Measurements from ENCODE around the gene CTCF. TPM values are rescaled to one million over a fixed set of nuclear protein-coding genes. Genes with fewer than 3 reads are reported as not detected.
A peak's percentile ranks its signal among the peaks of the same experiment; 100 is the strongest.

CTCF gene
- total and polyA plus RNA-seq, 2 experiments from 2014 or later: 64.5 to 72.3 TPM

- Histone ChIP-seq H3K79me2 (replicated peaks; ENCODE audit: insufficient read depth) (no peaks in the 10 kb centered on the region), H3K4me2 (peak within 1 kb of the TSS; percentile 94), H3K27me3 (ENCODE audit: insufficient read depth) (peaks cover 99% of the 10 kb centered on the region), H3K27ac (ENCODE audit: low read depth) (no peak within 1 kb of the TSS), H3F3A (replicated peaks; ENCODE audit: low read depth) (0 out of 2 replicates have a peak, but pooled peaks cover 10% of the 10 kb centered on the region), H3K4me1 (ENCODE audit: insufficient read depth) (peaks cover 10% of the 10 kb centered on the region; the same call in 1 of the 2 replicates), H3K36me3 (ENCODE audit: insufficient read depth) (no peaks in the 10 kb centered on the region), H4K20me1 (replicated peaks; ENCODE audit: insufficient read depth) (peaks cover 3% of the 10 kb centered on the region; the same call in 1 of the 2 replicates), H3K4me3 (peak within 1 kb of the TSS; percentile 77), H3K9me2 (ENCODE audit: insufficient read depth) (no peaks in the 10 kb centered on the region), H2AFZ (peak within 1 kb of the TSS; percentile 94)
- no peaks in the 10 kb centered on the region; the same call in 2 of the 3 replicates for H3K9me3 Mint-ChIP-seq
- ATAC-seq: peak; percentile 16
- peak; percentile 66 for DNase-seq (ENCODE audit: low spot score)
- TF ChIP-seq ZNF114 (CRISPR knock-in tag; IDR thresholded peaks at IDR 0.05): no peak
- TF ChIP-seq ZNF331 (CRISPR knock-in tag; IDR thresholded peaks at IDR 0.05; ENCODE audit: low read depth): no peak
- TF ChIP-seq REST (IDR thresholded peaks at IDR 0.05; ENCODE audit: unreplicated experiment): no peak
- no peak for TF ChIP-seq NANOG (IDR thresholded peaks at IDR 0.05; ENCODE audit: borderline replicate concordance)
- TF ChIP-seq ZNF462 (CRISPR knock-in tag; IDR thresholded peaks at IDR 0.05): no peak
- no peak for TF ChIP-seq JUNB (IDR thresholded peaks at IDR 0.05; ENCODE audit: unreplicated experiment)
- peaks cover 4% of the 10 kb centered on the region for H3K4me1 Mint-ChIP-seq
- no peaks in the 10 kb centered on the region for H3K36me3 Mint-ChIP-seq (ENCODE audit: low read depth)
- H3K27ac Mint-ChIP-seq: no peak within 1 kb of the TSS
- H3K4me3 Mint-ChIP-seq: peak within 1 kb of the TSS; percentile 72
- peaks cover 93% of the 10 kb centered on the region for H3K27me3 Mint-ChIP-seq (ENCODE audit: insufficient read depth, low read depth, poor library complexity)
Observed at GRCh38 chr16:67528222-67528869, 34.0 kb upstream of the CTCF start, which contains the start of gene RIPOR1. Gene RIPOR1, plus strand, starts transcription at chr16:67528829. Its CDS starts 9,618 bp downstream, at chr16:67538447.
